Gastroesophageal sphincter (tissue), 4 donors: ENCODE results near the gene MRO. TPM values are rescaled to one million over a fixed set of nuclear protein-coding genes. Genes with fewer than 3 reads are reported as not detected.

Source experiments
- ATAC-seq: fragments of 150-250 bp; one replicate; pipeline ENCODE4 v1.9.1; 2016; ENCODE audit warnings: mild to moderate bottlenecking, moderate library complexity
- H3K27ac ChIP-seq, 4 donors: fragments of 200-600 bp; sonication (generic) in 3 of 4; 1 replicate in 3 of 4; 2 replicates in 1 of 4; pipeline ENCODE4 v1.5.1; 2016 to 2019
- H3K27me3 ChIP-seq: fragments of 200-600 bp; sonication (generic); one replicate; pipeline ENCODE4 v1.5.1; 2019
- H3K36me3 ChIP-seq, 2 donors: fragments of 200-600 bp; sonication (generic); one replicate each; pipeline ENCODE4 v1.5.1; 2019; ENCODE audit warnings: control low read depth in 1 of 2
- H3K4me1 ChIP-seq, 3 donors: fragments of 200-600 bp; sonication (generic); 1 replicate in 2 of 3; 2 replicates in 1 of 3; pipeline ENCODE4 v1.5.1; 2016 to 2019; ENCODE audit warnings: control low read depth in 2 of 3
- H3K4me3 ChIP-seq, 2 donors: fragments of 200-600 bp; sonication (generic); one replicate each; pipeline ENCODE4 v1.5.1; 2019; ENCODE audit warnings: mild to moderate bottlenecking in 1 of 2, moderate library complexity in 1 of 2
- H3K9me3 ChIP-seq, 3 donors: fragments of 200-600 bp; sonication (generic); one replicate each; pipeline ENCODE4 v1.5.1; 2017 to 2019; ENCODE audit warnings: control low read depth in 2 of 3
- EP300 ChIP-seq: sonication (generic); formaldehyde crosslinking; IDR thresholded peaks from one replicate; pipeline ENCODE4 v1.6.1; 2017; ENCODE audit warnings: antibody characterized with exemption, mild to moderate bottlenecking
- POLR2A ChIP-seq, 2 donors: fragments of 450-650 bp; IDR thresholded peaks; one replicate each; pipeline ENCODE4 v1.6.1; 2017; ENCODE audit warnings: antibody characterized with exemption in 2 of 2, mild to moderate bottlenecking in 2 of 2, moderate library complexity in 1 of 2
- POLR2AphosphoS5 ChIP-seq: sonication (generic); formaldehyde crosslinking; IDR thresholded peaks from one replicate; pipeline ENCODE4 v1.6.1; 2017; ENCODE audit warnings: antibody characterized with exemption
- WGBS, 2 donors: methylation state at CpG; one replicate each; pipeline ENCODE4 v1.1.5; 2018; ENCODE audit warnings: low coverage in 1 of 2; 5-methylcytosine and 5-hydroxymethylcytosine counted together
- total RNA-seq, 4 donors: library from RNA; depleted of rRNA; stranded (reverse); fragments of >200 nt; gene quantifications; one replicate each; pipeline ENCODE4 v1.1.0, GENCODE V29; 2016
- TF ChIP-seq, protein P1 (sequence below), 4 experiments: fragments of 200-600 bp in 2 of 4; fragments of 450-650 bp in 2 of 4; sonication (generic) in 1 of 4; IDR thresholded peaks; one replicate each; pipeline ENCODE4 v1.5.1; 2017 to 2019; ENCODE audit warnings: antibody characterized with exemption in 4 of 4, mild to moderate bottlenecking in 2 of 4, moderate library complexity in 2 of 4

MRO gene
- total RNA-seq, 4 donors from 2014 or later, result 0.16 to 0.94 (median 0.31) TPM; not detected in 1

GRCh38 chr18:50819027-50819727 lies 639 bp downstream of the MRO start:
- Histone ChIP-seq H3K4me3 (peak overlapping the region; percentile 4 to 38), H3K4me1 (peaks cover 3 to 32% (median 11%) of the 10 kb centered on the region in 3 donors), H3K9me3 (no peaks in the 10 kb centered on the region), H3K27me3 (no peaks in the 10 kb centered on the region), H3K27ac (peak overlapping the region in 2 of 4 donors; percentile 13 to 37), H3K36me3 (no peaks in the 10 kb centered on the region)
- TF ChIP-seq POLR2A (IDR thresholded peaks at IDR 0.05), result no peak
- no peak for TF ChIP-seq POLR2AphosphoS5
- TF ChIP-seq, protein P1, sequence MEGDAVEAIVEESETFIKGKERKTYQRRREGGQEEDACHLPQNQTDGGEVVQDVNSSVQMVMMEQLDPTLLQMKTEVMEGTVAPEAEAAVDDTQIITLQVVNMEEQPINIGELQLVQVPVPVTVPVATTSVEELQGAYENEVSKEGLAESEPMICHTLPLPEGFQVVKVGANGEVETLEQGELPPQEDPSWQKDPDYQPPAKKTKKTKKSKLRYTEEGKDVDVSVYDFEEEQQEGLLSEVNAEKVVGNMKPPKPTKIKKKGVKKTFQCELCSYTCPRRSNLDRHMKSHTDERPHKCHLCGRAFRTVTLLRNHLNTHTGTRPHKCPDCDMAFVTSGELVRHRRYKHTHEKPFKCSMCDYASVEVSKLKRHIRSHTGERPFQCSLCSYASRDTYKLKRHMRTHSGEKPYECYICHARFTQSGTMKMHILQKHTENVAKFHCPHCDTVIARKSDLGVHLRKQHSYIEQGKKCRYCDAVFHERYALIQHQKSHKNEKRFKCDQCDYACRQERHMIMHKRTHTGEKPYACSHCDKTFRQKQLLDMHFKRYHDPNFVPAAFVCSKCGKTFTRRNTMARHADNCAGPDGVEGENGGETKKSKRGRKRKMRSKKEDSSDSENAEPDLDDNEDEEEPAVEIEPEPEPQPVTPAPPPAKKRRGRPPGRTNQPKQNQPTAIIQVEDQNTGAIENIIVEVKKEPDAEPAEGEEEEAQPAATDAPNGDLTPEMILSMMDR (IDR thresholded peaks at IDR 0.05), result peak in 2 of 4 experiments; percentile 4 to 6
- TF ChIP-seq EP300, result no peak
- WGBS, 2 donors, result 27 to 63% methylated on average over 5 to 14 of the region's 16 CpGs
- ATAC-seq, result peak; percentile 19

DNA sequence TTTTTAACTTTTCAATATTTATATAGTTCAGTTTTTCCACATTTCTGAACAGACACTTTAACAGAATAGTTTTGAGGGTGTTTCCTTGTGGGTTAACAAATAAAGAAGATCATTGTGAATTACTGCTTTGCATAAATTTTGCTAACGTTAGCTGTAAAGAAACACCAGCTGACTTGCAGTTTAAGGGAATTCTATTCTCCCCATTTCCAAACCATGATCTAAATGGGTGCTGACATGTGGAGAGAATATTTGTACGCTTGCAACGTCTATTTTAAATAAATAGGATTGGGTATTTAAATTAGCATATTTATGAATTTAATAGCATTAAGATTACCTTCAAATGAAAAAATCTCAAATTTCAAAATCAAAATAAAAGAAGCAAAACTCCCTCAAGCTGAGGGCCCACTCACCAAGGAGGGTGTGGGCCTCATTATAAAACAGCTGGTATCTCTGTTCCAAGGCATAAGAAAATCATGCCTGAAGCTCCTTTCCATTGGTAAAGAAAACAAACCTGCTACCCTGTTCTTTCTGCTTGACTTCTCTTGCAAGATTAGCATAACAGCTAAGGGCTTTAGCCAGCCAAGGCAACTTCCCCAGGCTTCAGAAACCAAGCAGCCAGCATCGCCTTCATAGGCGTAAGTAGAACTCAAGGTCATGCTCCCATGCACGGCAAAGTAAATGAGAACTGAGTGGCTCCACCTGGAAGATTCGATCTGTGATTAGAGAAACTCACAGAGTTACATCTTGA lies 3.2 kb downstream of the MRO start:
- Histone ChIP-seq H3K4me3 (no peak overlapping the region), H3K27ac (no peak overlapping the region), H3K4me1 (peaks cover 3 to 32% (median 11%) of the 10 kb centered on the region in 3 donors), H3K27me3 (no peaks in the 10 kb centered on the region), H3K9me3 (no peaks in the 10 kb centered on the region), H3K36me3 (no peaks in the 10 kb centered on the region)
- WGBS, 2 donors, result 67 to 78% methylated on average over 4 to 6 of the region's 7 CpGs
- ATAC-seq, result no peak
- no peak for TF ChIP-seq POLR2A (IDR thresholded peaks at IDR 0.05)
- TF ChIP-seq, protein P1 (IDR thresholded peaks at IDR 0.05), result no peak
- no peak for TF ChIP-seq POLR2AphosphoS5
- no peak for TF ChIP-seq EP300

- Histone ChIP-seq H3K36me3 (no peaks in the 10 kb centered on the region), H3K27ac (no peak overlapping the region), H3K4me1 (peaks cover 0 to 13% (median 7%) of the 10 kb centered on the region in 3 donors), H3K27me3 (no peaks in the 10 kb centered on the region), H3K9me3 (no peaks in the 10 kb centered on the region), H3K4me3 (no peak overlapping the region)
- WGBS, 2 donors, result 72 to 84% methylated on average over 5 to 7 of the region's 7 CpGs
- TF ChIP-seq POLR2AphosphoS5, result no peak
- ATAC-seq, result no peak
Observed at GRCh38 chr18:50814395-50814794, 5.4 kb downstream of the MRO start.

- TF ChIP-seq POLR2AphosphoS5, result no peak
- TF ChIP-seq POLR2A (IDR thresholded peaks at IDR 0.05), result no peak
- TF ChIP-seq EP300, result no peak
- TF ChIP-seq, protein P1 (IDR thresholded peaks at IDR 0.05), result no peak
- H3K36me3 ChIP-seq, result no peaks in the 10 kb centered on the region
- no peaks in the 10 kb centered on the region for H3K27me3 ChIP-seq
- no peak overlapping the region for H3K4me3 ChIP-seq
- no peak overlapping the region for H3K27ac ChIP-seq
- 100% methylated on average over 1 of the region's 2 CpGs; no CpG with 5 or more reads in 1 of the 2 donors for WGBS, 2 donors
- no peak for ATAC-seq
- peaks cover 0 to 4% (median 2%) of the 10 kb centered on the region in 3 donors for H3K4me1 ChIP-seq
- H3K9me3 ChIP-seq, result no peaks in the 10 kb centered on the region
Observed at GRCh38 chr18:50813353-50813752, 6.5 kb downstream of the MRO start.

DNA sequence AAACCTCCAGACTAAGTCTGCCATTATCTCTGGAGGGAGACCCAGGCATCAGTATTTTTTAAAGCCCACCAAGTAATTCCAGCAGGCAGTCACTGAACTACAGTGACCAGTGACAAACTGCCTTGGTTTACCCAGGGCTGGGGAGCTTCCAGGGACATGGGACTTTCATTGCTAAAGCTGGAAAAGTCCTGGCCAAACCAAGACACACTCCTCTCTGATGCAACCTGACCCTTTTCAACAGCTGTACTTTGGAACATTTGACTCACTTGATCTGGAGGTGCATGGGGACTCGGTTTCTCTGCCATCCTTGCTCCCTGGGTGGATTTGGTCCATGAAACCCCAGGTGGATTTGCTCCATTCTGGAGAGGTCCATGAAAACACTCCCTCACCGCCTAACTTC lies 7.0 kb downstream of the MRO start:
- Histone ChIP-seq H3K4me1 (no peaks in the 10 kb centered on the region), H3K4me3 (no peak overlapping the region), H3K9me3 (no peaks in the 10 kb centered on the region), H3K27ac (no peak overlapping the region), H3K36me3 (no peaks in the 10 kb centered on the region), H3K27me3 (no peaks in the 10 kb centered on the region)
- 29 to 67% methylated on average over 1 of the region's 2 CpGs for WGBS, 2 donors
- ATAC-seq, result no peak
- TF ChIP-seq POLR2AphosphoS5 (no peak), EP300 (no peak), POLR2A (IDR thresholded peaks at IDR 0.05) (no peak)
- TF ChIP-seq, protein P1 (IDR thresholded peaks at IDR 0.05), result no peak
